GM19463 (cell line): ENCODE data around the gene GCC1.

Experiments used
- ATAC-seq: cut with Tn5 transposase; IDR thresholded peaks from one replicate; pipeline ENCODE4 v1.9.1; 2021; ENCODE audit warnings: mild to moderate bottlenecking, moderate library complexity; ENCODE audit not compliant: unreplicated experiment

The GCC1 gene

GRCh38 chr7:127585044-127585953 is at the start of gene GCC1:
TSS of gene GCC1 (minus strand) at chr7:127585596. CDS start at chr7:127585182, 414 bp downstream.
- ATAC-seq, result peak; percentile 71

GRCh38 chr7:127632276-127632910 is 47.0 kb upstream of the GCC1 start:
- ATAC-seq, result no peak

- peak; percentile 70 for ATAC-seq
Observed at GRCh38 chr7:127629268-127629854, 44.0 kb upstream of the GCC1 start.

- no peak for ATAC-seq
Observed at GRCh38 chr7:127628445-127628844, 43.0 kb upstream of the GCC1 start.

- ATAC-seq, result no peak
Observed at GRCh38 chr7:127625331-127625730, 39.9 kb upstream of the GCC1 start.

GRCh38 chr7:127620406-127621233 is 35.2 kb upstream of the GCC1 start:
- no peak for ATAC-seq

GRCh38 chr7:127619681-127620405 is 34.4 kb upstream of the GCC1 start:
- ATAC-seq, result peak; percentile 46

GRCh38 chr7:127618775-127619174 is 33.4 kb upstream of the GCC1 start:
- no peak for ATAC-seq

- no peak for ATAC-seq
Observed at GRCh38 chr7:127618042-127618441, 32.6 kb upstream of the GCC1 start, which contains the start of gene PAX4. TSS of gene PAX4 (minus strand) at chr7:127618142. CDS start at chr7:127615928, 2,214 bp downstream.

GRCh38 chr7:127616724-127617123 is 31.3 kb upstream of the GCC1 start:
- no peak for ATAC-seq

GRCh38 chr7:127612263-127612662 is 26.9 kb upstream of the GCC1 start:
- no peak for ATAC-seq

- ATAC-seq, result no peak
Observed at GRCh38 chr7:127609297-127609696, 23.9 kb upstream of the GCC1 start.

GRCh38 chr7:127608446-127608845 is 23.1 kb upstream of the GCC1 start:
- ATAC-seq, result no peak

GRCh38 chr7:127600885-127601284 is 15.5 kb upstream of the GCC1 start:
- no peak for ATAC-seq

GRCh38 chr7:127598318-127598717 is 12.9 kb upstream of the GCC1 start:
- ATAC-seq, result no peak

GRCh38 chr7:127595737-127596136 is 10.3 kb upstream of the GCC1 start:
- ATAC-seq, result no peak

GRCh38 chr7:127594490-127594889 is 9.1 kb upstream of the GCC1 start:
- peak; percentile 72 for ATAC-seq

- no peak for ATAC-seq
Observed at GRCh38 chr7:127592550-127592949, 7.2 kb upstream of the GCC1 start.

- no peak for ATAC-seq
Observed at GRCh38 chr7:127591591-127591990, 6.2 kb upstream of the GCC1 start.

GRCh38 chr7:127591189-127591588 is 5.8 kb upstream of the GCC1 start:
- ATAC-seq, result no peak
